ENCODE data around the gene AQP9. TPM values are rescaled to one million over a fixed set of nuclear protein-coding genes. Genes with fewer than 3 reads are reported as not detected.
A peak's percentile ranks its signal among the peaks of the same experiment; 100 is the strongest.

The AQP9 gene
- total RNA-seq, 1 donor from 2014 or later: not detected

DNA sequence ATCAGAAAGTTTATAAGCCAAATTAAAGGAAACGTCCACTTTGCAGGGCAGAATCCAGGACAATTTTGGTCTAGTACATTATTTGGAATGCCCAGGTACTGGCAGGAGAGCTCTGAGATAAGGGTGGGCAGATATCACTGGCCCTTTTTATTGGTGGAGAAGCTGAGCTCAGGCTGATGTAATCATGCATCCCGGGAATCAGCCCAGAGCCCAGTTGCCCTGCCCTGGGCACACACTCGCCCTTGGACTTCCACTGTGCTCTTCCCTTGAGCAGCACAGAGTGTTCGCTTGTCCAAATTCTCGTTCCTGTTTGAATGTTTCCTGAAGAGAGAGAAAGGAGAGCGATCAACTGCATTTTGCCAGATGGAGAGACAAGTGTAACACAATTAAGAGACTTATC is 3.7 kb downstream of the AQP9 start:
- no peak overlapping the region for H3K4me3 ChIP-seq (ENCODE audit: low read depth, low read length)
- H3K27me3 ChIP-seq (ENCODE audit: control insufficient read depth, insufficient read depth, low read length): no peaks in the 10 kb centered on the region
- H3K36me3 ChIP-seq (ENCODE audit: control insufficient read depth, insufficient read depth, low read length): no peaks in the 10 kb centered on the region
- no peak for DNase-seq (ENCODE audit: low read depth)
- TF ChIP-seq CTCF (IDR thresholded peaks at IDR 0.05; ENCODE audit: insufficient read depth, low read length, poor library complexity, severe bottlenecking): no peak

GRCh38 chr15:58142827-58143461 is 4.8 kb downstream of the AQP9 start:
- DNase-seq (ENCODE audit: low read depth): no peak
- H3K4me3 ChIP-seq (ENCODE audit: low read depth, low read length): no peak overlapping the region
- no peak for TF ChIP-seq CTCF (IDR thresholded peaks at IDR 0.05; ENCODE audit: insufficient read depth, low read length, poor library complexity, severe bottlenecking)
- no peaks in the 10 kb centered on the region for H3K36me3 ChIP-seq (ENCODE audit: control insufficient read depth, insufficient read depth, low read length)
- no peaks in the 10 kb centered on the region for H3K27me3 ChIP-seq (ENCODE audit: control insufficient read depth, insufficient read depth, low read length)

- TF ChIP-seq CTCF (IDR thresholded peaks at IDR 0.05; ENCODE audit: insufficient read depth, low read length, poor library complexity, severe bottlenecking): no peak
- Histone ChIP-seq H3K36me3 (ENCODE audit: control insufficient read depth, insufficient read depth, low read length) (no peaks in the 10 kb centered on the region), H3K4me3 (ENCODE audit: low read depth, low read length) (no peak overlapping the region), H3K27me3 (ENCODE audit: control insufficient read depth, insufficient read depth, low read length) (no peaks in the 10 kb centered on the region)
- no peak for DNase-seq (ENCODE audit: low read depth)
Observed at GRCh38 chr15:58145606-58146005, 7.4 kb downstream of the AQP9 start.

- no peaks in the 10 kb centered on the region for H3K36me3 ChIP-seq (ENCODE audit: control insufficient read depth, insufficient read depth, low read length)
- no peak for TF ChIP-seq CTCF (IDR thresholded peaks at IDR 0.05; ENCODE audit: insufficient read depth, low read length, poor library complexity, severe bottlenecking)
- no peaks in the 10 kb centered on the region for H3K27me3 ChIP-seq (ENCODE audit: control insufficient read depth, insufficient read depth, low read length)
- no peak for DNase-seq (ENCODE audit: low read depth)
- no peak overlapping the region for H3K4me3 ChIP-seq (ENCODE audit: low read depth, low read length)
Observed at GRCh38 chr15:58146211-58146610, 8.0 kb downstream of the AQP9 start.

DNA sequence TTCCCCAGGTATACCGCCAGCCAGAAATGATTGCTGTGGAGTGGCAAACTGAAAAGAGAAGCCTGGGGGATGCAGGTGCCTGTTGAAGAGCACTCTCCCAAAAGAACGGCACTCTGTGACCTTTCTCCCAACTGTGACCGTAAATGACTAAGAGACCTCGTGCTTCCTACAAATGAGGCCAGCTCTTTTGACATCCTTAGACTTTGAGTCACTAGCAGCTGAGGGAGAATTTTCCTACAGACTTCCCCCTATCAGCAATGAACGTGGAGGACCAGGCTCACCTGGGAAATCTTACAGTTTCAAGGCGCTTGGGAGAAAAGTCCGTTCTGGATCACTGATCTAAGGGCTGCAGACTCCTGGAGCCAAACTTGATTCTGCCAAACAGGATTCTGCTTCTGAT is 8.6 kb downstream of the AQP9 start:
- Histone ChIP-seq H3K27me3 (ENCODE audit: control insufficient read depth, insufficient read depth, low read length) (no peaks in the 10 kb centered on the region), H3K36me3 (ENCODE audit: control insufficient read depth, insufficient read depth, low read length) (no peaks in the 10 kb centered on the region), H3K4me3 (ENCODE audit: low read depth, low read length) (no peak overlapping the region)
- no peak for TF ChIP-seq CTCF (IDR thresholded peaks at IDR 0.05; ENCODE audit: insufficient read depth, low read length, poor library complexity, severe bottlenecking)
- peak; percentile 89 for DNase-seq (ENCODE audit: low read depth)

- TF ChIP-seq CTCF (IDR thresholded peaks at IDR 0.05; ENCODE audit: insufficient read depth, low read length, poor library complexity, severe bottlenecking): no peak
- Histone ChIP-seq H3K4me3 (ENCODE audit: low read depth, low read length) (no peak overlapping the region), H3K27me3 (ENCODE audit: control insufficient read depth, insufficient read depth, low read length) (no peaks in the 10 kb centered on the region), H3K36me3 (ENCODE audit: control insufficient read depth, insufficient read depth, low read length) (no peaks in the 10 kb centered on the region)
- DNase-seq (ENCODE audit: low read depth): peak; percentile 94
Observed at GRCh38 chr15:58147171-58147611, 9.0 kb downstream of the AQP9 start.

Measured in kidney epithelial cell (primary cell).